Lung microvascular endothelial cell (primary cell): ENCODE measurements around the gene TTC38. TPM values are rescaled to one million over a fixed set of nuclear protein-coding genes. Genes with fewer than 3 reads are reported as not detected.
"Not testable (repeated sequence)": the region's sequence is repeated elsewhere in the genome, so short reads cannot be mapped to it uniquely, and the experiment has no call there.

Source experiments
- DNase-seq, 2 donors: peaks; one replicate each; pipeline versions ENCODE4 v3.0.0 to v3.0.0-alpha.2; 2010; ENCODE audit warnings: low read depth in 2 of 2
- total RNA-seq: library from RNA; depleted of rRNA; stranded (reverse); fragments of >200 nt; gene quantifications from 2 replicates; pipeline ENCODE4 v1.2.1, GENCODE V29; 2014

Gene TTC38
- total RNA-seq, 1 donor from 2014 or later, result 22.6 TPM

DNA sequence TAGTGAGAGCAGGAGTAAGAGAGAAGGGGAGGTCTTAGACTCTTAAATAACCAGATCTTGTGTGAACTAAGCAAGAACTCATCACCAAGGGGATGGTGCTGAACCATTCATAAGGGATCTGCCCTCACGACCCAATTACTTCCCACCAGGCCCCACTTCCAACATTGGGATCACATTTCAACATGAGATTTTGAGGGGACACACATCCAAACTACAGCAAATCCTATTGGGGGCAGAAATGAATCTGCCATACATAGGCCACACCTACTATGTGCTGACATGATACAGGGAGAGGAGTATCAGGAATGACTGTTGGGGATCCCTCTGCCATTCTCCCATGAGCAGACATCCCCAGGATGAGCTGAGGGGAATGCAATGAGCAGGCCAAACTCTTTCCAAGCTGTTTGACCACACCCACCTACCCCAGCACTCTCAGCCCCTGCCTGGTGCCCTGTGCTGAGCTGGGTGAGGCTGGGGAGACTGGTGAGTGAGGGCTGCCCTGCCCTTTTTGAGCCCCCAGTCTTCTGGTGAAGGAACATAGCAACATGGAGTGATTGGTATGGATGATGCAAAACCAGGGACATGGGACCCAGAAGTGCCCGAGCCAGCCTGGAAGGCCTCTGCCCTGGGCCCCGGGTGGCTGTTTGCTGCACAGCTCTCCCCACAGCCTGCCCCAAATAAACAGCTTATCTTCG, 27.6 kb downstream of the TTC38 start:
- DNase-seq, result no peak

GRCh38 chr22:46296257-46297150, 28.7 kb downstream of the TTC38 start, which contains the start of gene GTSE1:
TSS of gene GTSE1 (plus strand) at chr22:46296870. CDS start at chr22:46297401, 531 bp downstream.
- DNase-seq, result peak; percentile 97 to 98

- peak; percentile 10 to 39 for DNase-seq
Observed at GRCh38 chr22:46297151-46297812, 29.5 kb downstream of the TTC38 start.

DNA sequence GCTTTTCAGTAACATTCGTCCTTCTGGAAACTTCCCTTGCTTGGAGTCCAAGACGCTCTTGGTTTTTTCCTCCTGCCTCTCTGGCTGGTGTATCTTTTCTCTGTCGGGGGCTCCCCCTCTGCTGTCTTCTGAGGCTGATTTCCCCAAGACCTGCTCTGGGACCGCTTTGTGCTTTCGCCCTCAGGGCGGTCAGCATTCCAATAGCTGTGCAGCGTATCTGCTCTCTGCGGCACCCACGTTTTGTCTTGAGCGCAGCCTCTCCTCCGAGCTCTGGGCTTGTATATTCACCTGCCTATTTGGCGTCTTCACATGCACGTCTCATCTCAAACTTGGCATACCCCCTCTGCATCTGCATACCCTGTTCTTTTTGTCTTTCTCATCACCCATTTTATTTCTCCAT, 31.3 kb downstream of the TTC38 start:
- no peak for DNase-seq

GRCh38 chr22:46300491-46300890, 32.7 kb downstream of the TTC38 start:
- no peak for DNase-seq

DNA sequence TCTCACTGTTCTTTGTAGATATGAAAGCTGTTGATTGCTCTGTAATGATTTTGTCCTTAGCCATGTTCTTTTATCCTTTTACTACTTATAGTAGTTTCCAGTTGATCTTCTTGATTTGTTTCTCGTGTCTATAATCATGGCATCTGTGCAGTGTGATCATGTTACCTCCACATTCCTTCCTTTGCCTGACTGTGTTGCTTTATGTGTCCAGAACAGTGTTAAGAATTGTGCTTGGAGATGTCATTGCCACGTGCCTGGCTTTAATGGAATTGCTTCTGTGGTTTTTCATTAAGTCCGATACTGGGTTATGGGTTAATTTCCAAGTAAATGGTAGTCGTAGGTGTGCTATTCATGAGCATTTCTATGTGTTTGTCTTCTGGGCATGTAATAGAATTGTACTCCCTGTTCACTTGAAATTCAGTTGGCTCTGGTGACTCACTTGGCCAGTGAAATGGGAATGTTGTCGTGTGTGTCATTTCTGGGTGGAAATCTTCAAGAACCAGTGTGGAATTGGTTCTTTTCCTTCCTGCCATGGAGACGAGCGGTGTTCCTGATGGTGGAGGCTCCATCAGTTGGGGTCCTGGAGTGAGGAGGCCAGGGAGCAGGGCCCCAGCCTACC, 35.6 kb downstream of the TTC38 start:
- DNase-seq, result peak in 1 of 2 donors; percentile 42

GRCh38 chr22:46308283-46308988, 40.6 kb downstream of the TTC38 start:
- DNase-seq, result no peak

- DNase-seq, result no peak
Observed at GRCh38 chr22:46309526-46310085, 41.8 kb downstream of the TTC38 start.

DNA sequence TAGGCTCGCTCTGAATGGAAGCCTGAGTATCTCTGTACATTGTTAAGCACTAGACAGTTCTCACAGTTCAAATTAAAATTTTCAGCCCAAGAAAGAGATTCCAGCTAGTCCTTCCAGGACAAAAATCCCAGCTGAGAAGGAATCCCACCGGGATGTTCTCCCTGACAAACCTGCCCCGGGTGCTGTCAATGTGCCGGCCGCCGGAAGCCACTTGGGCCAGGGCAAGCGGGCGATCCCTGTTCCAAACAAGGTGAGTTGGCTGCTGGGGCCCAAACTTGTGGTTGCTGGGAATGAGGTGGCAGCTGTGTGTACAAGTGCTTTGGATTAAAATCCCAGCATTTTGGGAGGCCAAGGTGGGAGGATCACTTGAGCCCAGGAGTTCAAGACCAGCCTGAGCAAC, 44.2 kb downstream of the TTC38 start:
- no peak for DNase-seq

DNA sequence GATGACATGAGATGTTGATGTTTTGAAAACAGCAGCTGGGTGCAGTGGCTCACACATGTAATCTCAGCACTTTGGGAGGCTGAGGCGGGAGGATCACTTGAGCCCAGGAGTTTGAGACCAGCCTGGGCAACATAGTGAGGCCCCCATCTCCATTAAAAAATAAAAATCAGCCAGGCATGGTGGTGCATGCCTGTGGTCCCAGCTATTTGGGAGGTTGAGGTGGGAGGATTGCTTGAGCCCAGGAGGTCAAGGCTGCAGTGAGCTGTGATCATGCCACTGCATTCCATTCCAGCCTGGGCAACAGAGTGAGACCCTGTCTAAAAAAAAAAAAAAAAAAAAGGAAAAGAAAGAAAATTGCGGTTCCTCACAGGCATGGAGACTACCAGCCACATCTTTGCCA, 45.0 kb downstream of the TTC38 start:
- not testable (repeated sequence) for DNase-seq

DNA sequence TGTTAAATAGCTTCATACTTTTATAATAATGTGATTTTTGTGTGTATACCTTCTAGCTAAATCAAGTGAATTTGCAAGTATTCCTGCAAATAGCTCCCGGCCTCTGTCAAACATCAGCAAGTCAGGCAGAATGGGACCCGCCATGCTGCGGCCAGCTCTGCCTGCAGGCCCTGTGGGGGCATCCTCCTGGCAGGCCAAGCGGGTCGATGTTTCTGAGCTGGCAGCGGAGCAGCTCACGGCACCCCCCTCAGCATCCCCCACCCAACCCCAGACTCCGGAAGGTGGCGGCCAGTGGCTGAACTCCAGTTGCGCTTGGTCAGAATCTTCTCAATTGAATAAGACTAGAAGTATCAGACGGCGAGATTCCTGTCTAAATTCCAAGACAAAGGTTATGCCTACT, 48.2 kb downstream of the TTC38 start:
- no peak for DNase-seq

DNA sequence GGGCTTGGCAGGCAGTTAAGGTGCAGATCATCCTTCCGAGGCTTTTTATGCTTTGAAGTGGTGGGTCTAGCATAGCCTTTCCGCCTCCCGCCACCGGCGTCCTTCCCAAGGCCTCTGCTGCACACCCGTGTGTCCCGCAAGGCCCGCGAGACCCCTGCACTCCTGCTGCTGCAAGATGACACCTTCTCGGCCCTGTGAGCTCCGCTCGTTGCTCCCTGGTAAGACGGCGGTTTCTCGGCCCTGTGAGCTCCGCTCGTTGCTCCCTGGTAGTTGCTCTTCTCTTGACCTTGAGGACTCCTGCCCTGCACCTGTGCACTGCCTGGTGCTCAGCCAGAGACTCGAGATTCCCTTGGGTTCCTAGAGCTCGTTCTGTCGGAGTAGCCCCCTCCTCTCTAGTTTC, 49.8 kb downstream of the TTC38 start:
- DNase-seq, result no peak

GRCh38 chr22:46318576-46318975, 50.8 kb downstream of the TTC38 start:
- DNase-seq, result no peak

- DNase-seq, result no peak
Observed at GRCh38 chr22:46319319-46319718, 51.5 kb downstream of the TTC38 start.

- no peak for DNase-seq
Observed at GRCh38 chr22:46320166-46320710, 52.4 kb downstream of the TTC38 start.

DNA sequence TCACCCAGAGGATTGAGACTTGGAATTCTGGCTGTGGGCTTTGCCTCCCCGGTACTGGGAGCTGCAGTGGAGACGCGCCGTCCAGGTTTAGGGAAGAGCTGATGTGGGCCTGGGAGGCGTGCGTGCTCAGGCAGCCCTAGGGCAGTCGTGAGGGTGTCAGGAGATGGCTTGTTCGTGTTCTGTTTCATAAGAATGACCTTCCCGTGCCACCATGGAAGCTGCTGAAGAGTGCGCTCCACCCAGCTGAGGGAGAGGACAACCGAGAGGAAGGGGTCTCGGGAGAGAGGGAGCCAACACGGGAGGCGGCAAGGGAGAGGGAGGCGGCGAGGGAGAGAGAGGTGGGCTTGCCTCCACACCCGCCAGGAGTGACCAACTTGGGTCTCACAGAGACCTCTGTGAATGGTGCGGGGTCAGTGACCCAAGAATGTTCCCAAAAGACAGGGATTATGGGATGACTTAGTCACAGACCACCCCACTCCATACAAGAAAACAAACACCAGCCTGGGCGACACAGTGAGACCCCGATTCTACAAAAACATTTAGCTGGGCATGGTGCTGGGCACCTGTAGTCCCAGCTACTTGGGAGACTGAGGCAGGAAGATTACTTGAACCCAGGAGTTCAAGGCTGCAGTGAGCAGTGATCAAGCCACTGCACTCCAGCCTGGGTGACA, 53.0 kb downstream of the TTC38 start:
- DNase-seq, result no peak

- no peak for DNase-seq
Observed at GRCh38 chr22:46322711-46323110, 54.9 kb downstream of the TTC38 start.

DNA sequence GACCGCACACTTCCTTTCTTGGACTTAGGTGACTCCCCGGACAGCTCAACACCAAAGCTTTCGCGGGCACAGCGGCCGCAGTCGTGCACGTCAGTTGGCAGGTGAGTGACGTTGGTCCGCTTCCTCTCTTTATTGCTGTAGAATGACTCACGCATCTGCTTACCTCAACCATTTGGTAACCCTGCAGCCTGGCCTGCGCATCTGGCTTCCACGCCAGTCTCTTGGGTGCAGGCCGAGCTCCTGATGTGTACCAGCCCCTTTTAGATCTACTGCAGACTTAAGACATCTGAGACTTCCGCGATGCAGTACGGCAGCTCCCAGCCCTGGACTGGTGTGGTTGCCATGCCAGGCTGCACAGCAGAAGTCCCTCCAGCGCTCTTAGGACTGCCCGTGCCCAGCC, 55.4 kb downstream of the TTC38 start:
- no peak for DNase-seq

- no peak for DNase-seq
Observed at GRCh38 chr22:46326066-46326680, 58.4 kb downstream of the TTC38 start.
